Measurements from ENCODE around the gene UBE2Q2. TPM values are rescaled to one million over a fixed set of nuclear protein-coding genes. Genes with fewer than 3 reads are reported as not detected.

UBE2Q2 gene
- polyA plus RNA-seq, 3 donors: 13.6 to 22.1 (median 20.9) TPM

GRCh38 chr15:75841626-75842025 is 1.6 kb upstream of the UBE2Q2 start:
- TF ChIP-seq, protein P1, sequence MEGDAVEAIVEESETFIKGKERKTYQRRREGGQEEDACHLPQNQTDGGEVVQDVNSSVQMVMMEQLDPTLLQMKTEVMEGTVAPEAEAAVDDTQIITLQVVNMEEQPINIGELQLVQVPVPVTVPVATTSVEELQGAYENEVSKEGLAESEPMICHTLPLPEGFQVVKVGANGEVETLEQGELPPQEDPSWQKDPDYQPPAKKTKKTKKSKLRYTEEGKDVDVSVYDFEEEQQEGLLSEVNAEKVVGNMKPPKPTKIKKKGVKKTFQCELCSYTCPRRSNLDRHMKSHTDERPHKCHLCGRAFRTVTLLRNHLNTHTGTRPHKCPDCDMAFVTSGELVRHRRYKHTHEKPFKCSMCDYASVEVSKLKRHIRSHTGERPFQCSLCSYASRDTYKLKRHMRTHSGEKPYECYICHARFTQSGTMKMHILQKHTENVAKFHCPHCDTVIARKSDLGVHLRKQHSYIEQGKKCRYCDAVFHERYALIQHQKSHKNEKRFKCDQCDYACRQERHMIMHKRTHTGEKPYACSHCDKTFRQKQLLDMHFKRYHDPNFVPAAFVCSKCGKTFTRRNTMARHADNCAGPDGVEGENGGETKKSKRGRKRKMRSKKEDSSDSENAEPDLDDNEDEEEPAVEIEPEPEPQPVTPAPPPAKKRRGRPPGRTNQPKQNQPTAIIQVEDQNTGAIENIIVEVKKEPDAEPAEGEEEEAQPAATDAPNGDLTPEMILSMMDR (IDR thresholded peaks at IDR 0.05): no peak
- no peaks in the 10 kb centered on the region for H3K9me3 Mint-ChIP-seq
- H3K36me3 Mint-ChIP-seq: peaks cover 0 to 3% of the 10 kb centered on the region in 2 donors
- intact Hi-C loops (cut with micrococcal nuclease): loop anchor here in 1 of 2 donors (5.0 kb wide), 1 partner anchor 61 kb away; the partner anchor contains the start of gene FBXO22
- Histone ChIP-seq H2AFZ (ENCODE audit: insufficient read depth, low read depth, low read length, poor library complexity, severe bottlenecking) (no peak overlapping the region), H3K4me3 (replicated peaks in 1 of 3; ENCODE audit: low read depth in 2 of 3, low read length in 3 of 3) (no peak overlapping the region), H4K20me1 (ENCODE audit: insufficient read depth, low read length) (peaks cover 12% of the 10 kb centered on the region), H3K27me3 (ENCODE audit: control insufficient read depth in 2 of 2, insufficient read depth in 2 of 2, low read length in 2 of 2) (no peaks in the 10 kb centered on the region), H3K4me2 (replicated peaks; ENCODE audit: extremely low read depth, low read length, poor library complexity, severe bottlenecking) (no peak overlapping the region), H3K79me2 (ENCODE audit: insufficient read depth, low read length) (peaks cover 31% of the 10 kb centered on the region), H3K27ac (ENCODE audit: low read depth in 1 of 2, low read length in 2 of 2) (no peak overlapping the region), H3K9ac (ENCODE audit: insufficient read depth, low read length, poor library complexity, severe bottlenecking) (no peak overlapping the region), H3K9me3 (replicated peaks in 1 of 2; ENCODE audit: control insufficient read depth in 1 of 2, insufficient read depth in 1 of 2, low read length in 2 of 2) (no peaks in the 10 kb centered on the region), H3K36me3 (replicated peaks in 1 of 2; ENCODE audit: control insufficient read depth in 1 of 2, insufficient read depth in 2 of 2, low read length in 2 of 2) (no peaks in the 10 kb centered on the region), H3K4me1 (ENCODE audit: control insufficient read depth in 1 of 2, insufficient read depth in 2 of 2, low read length in 2 of 2) (peaks cover 39 to 46% of the 10 kb centered on the region in 2 donors)
- no peak overlapping the region for H3K27ac Mint-ChIP-seq
- DNase-seq: no peak
- peaks cover 28% of the 10 kb centered on the region for H3K4me1 Mint-ChIP-seq
- peak overlapping the region in 1 of 2 donors; percentile 21 for H3K4me3 Mint-ChIP-seq
- peaks cover 0 to 4% (median 3%) of the 10 kb centered on the region in 3 donors for H3K27me3 Mint-ChIP-seq (ENCODE audit: low read depth in 3 of 3)

DNA sequence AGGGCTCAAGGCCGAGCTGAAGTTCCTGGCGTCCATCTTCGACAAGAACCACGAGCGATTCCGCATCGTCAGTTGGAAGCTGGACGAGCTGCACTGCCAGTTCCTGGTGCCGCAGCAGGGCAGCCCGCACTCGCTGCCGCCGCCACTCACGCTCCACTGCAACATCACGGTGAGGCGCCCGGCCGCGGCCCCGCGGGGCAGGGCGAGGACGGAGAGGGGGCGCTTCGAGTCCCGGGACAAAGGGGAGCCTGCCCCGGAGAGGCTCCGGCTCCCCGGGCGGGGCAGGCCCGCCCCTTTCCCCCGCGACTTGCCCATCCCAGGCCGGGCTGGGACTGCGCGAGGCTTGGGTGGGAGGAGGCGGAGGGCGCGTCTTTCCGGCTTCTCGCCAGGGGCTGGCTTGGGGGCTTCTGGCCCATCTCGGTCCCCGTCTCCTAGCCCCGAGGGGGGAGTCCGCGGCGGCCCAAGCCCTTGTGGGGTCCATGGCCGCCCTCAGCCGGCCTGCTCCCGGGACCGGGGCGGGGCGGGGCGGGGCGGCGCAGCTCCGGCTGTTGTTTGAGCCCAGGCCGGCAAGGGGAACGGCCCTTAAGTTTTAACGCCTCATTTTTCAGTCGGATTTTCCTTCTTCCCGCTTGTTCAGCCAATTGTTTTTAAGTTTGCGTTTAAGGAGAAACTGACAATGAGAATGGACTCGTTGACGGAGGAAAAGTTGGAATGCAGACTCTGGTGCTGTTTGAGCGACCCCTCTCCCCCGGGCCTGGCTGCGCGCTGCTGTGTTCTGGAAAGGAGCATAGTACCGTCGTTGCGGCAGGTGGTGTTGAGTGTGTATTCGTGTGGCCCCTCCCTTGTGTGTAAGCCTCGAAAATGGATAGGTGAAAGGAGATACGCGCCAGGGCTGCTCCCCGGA is 683 bp downstream of the UBE2Q2 start:
- peaks cover 26% of the 10 kb centered on the region for H4K20me1 ChIP-seq (ENCODE audit: insufficient read depth, low read length)
- H3K4me1 ChIP-seq (ENCODE audit: control insufficient read depth in 1 of 2, insufficient read depth in 2 of 2, low read length in 2 of 2): peaks cover 33 to 42% of the 10 kb centered on the region in 2 donors
- peak overlapping the region; percentile 95 for H3K9ac ChIP-seq (ENCODE audit: insufficient read depth, low read length, poor library complexity, severe bottlenecking)
- H2AFZ ChIP-seq (ENCODE audit: insufficient read depth, low read depth, low read length, poor library complexity, severe bottlenecking): peak overlapping the region; percentile 87
- Mint-ChIP-seq H3K4me3 (peak overlapping the region; percentile 96), H3K27me3 (ENCODE audit: low read depth in 3 of 3) (peaks cover 0 to 5% (median 4%) of the 10 kb centered on the region in 3 donors), H3K27ac (peak overlapping the region; percentile 83 to 96 (median 93)), H3K9me3 (no peaks in the 10 kb centered on the region), H3K36me3 (peaks cover 0 to 3% of the 10 kb centered on the region in 2 donors), H3K4me1 (peaks cover 51% of the 10 kb centered on the region)
- peaks cover 54% of the 10 kb centered on the region for H3K79me2 ChIP-seq (ENCODE audit: insufficient read depth, low read length)
- peak overlapping the region; percentile 94 for H3K4me2 ChIP-seq (replicated peaks; ENCODE audit: extremely low read depth, low read length, poor library complexity, severe bottlenecking)
- intact Hi-C loops (cut with micrococcal nuclease): loop anchor here in 1 of 2 donors (5.0 kb wide), 1 partner anchor 58 kb away; the partner anchor contains the start of gene FBXO22
- TF ChIP-seq, protein P1 (IDR thresholded peaks at IDR 0.05): no peak
- peak overlapping the region; percentile 52 to 89 for H3K27ac ChIP-seq (ENCODE audit: low read depth in 1 of 2, low read length in 2 of 2)
- H3K27me3 ChIP-seq (ENCODE audit: control insufficient read depth in 2 of 2, insufficient read depth in 2 of 2, low read length in 2 of 2): no peaks in the 10 kb centered on the region
- DNase-seq: peak; percentile 13 to 56 (median 49)
- no peaks in the 10 kb centered on the region for H3K9me3 ChIP-seq (replicated peaks in 1 of 2; ENCODE audit: control insufficient read depth in 1 of 2, insufficient read depth in 1 of 2, low read length in 2 of 2)
- no peaks in the 10 kb centered on the region for H3K36me3 ChIP-seq (replicated peaks in 1 of 2; ENCODE audit: control insufficient read depth in 1 of 2, insufficient read depth in 2 of 2, low read length in 2 of 2)
- under 1% methylated on average over 67 of the region's 77 CpGs for WGBS (ENCODE audit: insufficient coverage)
- peak overlapping the region; percentile 77 to 89 (median 88) for H3K4me3 ChIP-seq (replicated peaks in 1 of 3; ENCODE audit: low read depth in 2 of 3, low read length in 3 of 3)

All from CD14-positive monocyte (primary cell).